GM12891 (cell line): ENCODE measurements around the gene ZNF142.

Experiments
- PAX5 ChIP-seq: IDR thresholded peaks from 2 replicates; pipeline ENCODE4 v1.6.1; 2011; ENCODE audit warnings: low read length, moderate library complexity, mild to moderate bottlenecking; ENCODE audit not compliant: insufficient read depth, severe bottlenecking
- POLR2A ChIP-seq: IDR thresholded peaks from 2 replicates; pipeline ENCODE4 v1.6.1; 2011; ENCODE audit warnings: low read depth, low read length, control low read depth
- POLR2AphosphoS5 ChIP-seq: IDR thresholded peaks from 2 replicates; pipeline ENCODE4 v1.6.1; 2011; ENCODE audit warnings: low read depth, low read length, control low read depth
- SPI1 ChIP-seq: IDR thresholded peaks from 2 replicates; pipeline ENCODE4 v1.6.1; 2011; ENCODE audit warnings: low read depth, low read length, control low read depth
- TAF1 ChIP-seq: IDR thresholded peaks from 2 replicates; pipeline ENCODE4 v1.6.1; 2011; ENCODE audit warnings: low read depth, low read length, control low read depth

DNA sequence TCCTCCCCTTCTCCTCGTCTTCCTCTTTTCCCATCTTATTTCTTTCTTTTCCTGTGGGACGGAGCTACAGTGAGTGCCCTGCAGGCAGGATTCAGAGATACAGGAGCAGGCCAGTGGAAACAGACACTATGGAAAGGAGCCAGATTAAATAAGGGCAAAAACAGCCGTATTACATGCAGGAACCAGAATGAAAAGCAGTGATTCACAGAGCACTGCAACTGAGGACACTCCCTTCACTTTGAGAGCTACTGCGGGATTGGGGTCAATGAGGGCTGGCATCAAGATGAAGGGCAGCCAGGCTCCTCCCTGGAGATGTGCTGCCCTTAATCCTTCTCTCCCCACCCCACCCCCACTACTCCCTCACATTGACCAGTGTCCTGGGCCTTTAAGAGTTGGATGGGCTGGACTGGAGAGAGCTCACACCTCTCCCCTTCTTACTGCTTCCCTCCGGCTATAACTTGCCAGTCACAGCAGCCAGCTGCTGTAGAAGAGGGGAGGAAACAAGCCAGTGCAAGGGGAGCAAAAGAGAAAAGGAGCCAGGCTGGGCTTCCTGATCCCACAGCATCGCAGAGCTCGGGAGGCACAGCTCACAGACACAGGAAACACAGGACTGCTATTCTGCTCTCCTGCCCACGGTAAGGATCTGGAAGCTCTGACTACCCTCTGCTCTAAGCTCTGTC lies 51.8 kb downstream of the ZNF142 start, which contains the start of gene PLCD4:
- TF ChIP-seq POLR2AphosphoS5 (no peak), POLR2A (no peak), SPI1 (no peak), TAF1 (no peak), PAX5 (no peak)
